ENCODE measurements around the gene FBXO24. TPM values are rescaled to one million over a fixed set of nuclear protein-coding genes. Genes with fewer than 3 reads are reported as not detected.
A peak's percentile ranks its signal among the peaks of the same experiment; 100 is the strongest.

FBXO24 gene
- total RNA-seq, 1 experiment from 2014 or later, result 0.75 TPM

- no peak for DNase-seq (ENCODE audit: low spot score)
- ChIA-PET POLR2A (ENCODE audit: low non-redundant PET) (no interaction called here), CTCF (interaction anchor here (0.6 kb wide), 1 partner anchor 9 kb away, joined by 5 read pairs; no protein-coding TSS in a partner anchor)
- Histone ChIP-seq H3K36me3 (ENCODE audit: insufficient read depth, low read length, poor library complexity, severe bottlenecking) (peaks cover 7% of the 10 kb centered on the region), H3K9me3 (ENCODE audit: low read depth, low read length, poor library complexity, severe bottlenecking) (no peaks in the 10 kb centered on the region), H3K4me3 (ENCODE audit: low read depth, low read length, poor library complexity, severe bottlenecking) (no peak overlapping the region), H3K27me3 (replicated peaks; ENCODE audit: insufficient read depth, low read depth, low read length, poor library complexity) (no peaks in the 10 kb centered on the region), H3K27ac (ENCODE audit: low read depth, low read length, poor library complexity, severe bottlenecking) (no peak overlapping the region), H3K4me1 (ENCODE audit: insufficient read depth, low read length, poor library complexity, severe bottlenecking) (peaks cover 14% of the 10 kb centered on the region)
- TF ChIP-seq, protein P1, sequence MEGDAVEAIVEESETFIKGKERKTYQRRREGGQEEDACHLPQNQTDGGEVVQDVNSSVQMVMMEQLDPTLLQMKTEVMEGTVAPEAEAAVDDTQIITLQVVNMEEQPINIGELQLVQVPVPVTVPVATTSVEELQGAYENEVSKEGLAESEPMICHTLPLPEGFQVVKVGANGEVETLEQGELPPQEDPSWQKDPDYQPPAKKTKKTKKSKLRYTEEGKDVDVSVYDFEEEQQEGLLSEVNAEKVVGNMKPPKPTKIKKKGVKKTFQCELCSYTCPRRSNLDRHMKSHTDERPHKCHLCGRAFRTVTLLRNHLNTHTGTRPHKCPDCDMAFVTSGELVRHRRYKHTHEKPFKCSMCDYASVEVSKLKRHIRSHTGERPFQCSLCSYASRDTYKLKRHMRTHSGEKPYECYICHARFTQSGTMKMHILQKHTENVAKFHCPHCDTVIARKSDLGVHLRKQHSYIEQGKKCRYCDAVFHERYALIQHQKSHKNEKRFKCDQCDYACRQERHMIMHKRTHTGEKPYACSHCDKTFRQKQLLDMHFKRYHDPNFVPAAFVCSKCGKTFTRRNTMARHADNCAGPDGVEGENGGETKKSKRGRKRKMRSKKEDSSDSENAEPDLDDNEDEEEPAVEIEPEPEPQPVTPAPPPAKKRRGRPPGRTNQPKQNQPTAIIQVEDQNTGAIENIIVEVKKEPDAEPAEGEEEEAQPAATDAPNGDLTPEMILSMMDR (conservative IDR thresholded peaks at IDR 0.05; ENCODE audit: low read depth, low read length), result no peak
- TF ChIP-seq EZH2 (IDR thresholded peaks at IDR 0.05; ENCODE audit: borderline replicate concordance, low read depth, low read length, poor library complexity, severe bottlenecking), result no peak
- intact Hi-C loops (cut with micrococcal nuclease; ENCODE audit: unreplicated experiment), result no loop called here
- no TSS peak for BruUV-seq (replicated peaks)
Observed at GRCh38 chr7:100572949-100573675, 13.0 kb upstream of the FBXO24 start.

- no peak within 1 kb of the TSS for H3K27ac ChIP-seq (ENCODE audit: low read depth, low read length, poor library complexity, severe bottlenecking)
- TF ChIP-seq, protein P1 (conservative IDR thresholded peaks at IDR 0.05; ENCODE audit: low read depth, low read length), result 0 out of 2 replicates have a peak, but pooled peaks have one; percentile 12
- no peak for TF ChIP-seq EZH2 (IDR thresholded peaks at IDR 0.05; ENCODE audit: borderline replicate concordance, low read depth, low read length, poor library complexity, severe bottlenecking)
- H3K4me3 ChIP-seq (ENCODE audit: low read depth, low read length, poor library complexity, severe bottlenecking), result no peak within 1 kb of the TSS
- H3K36me3 ChIP-seq (ENCODE audit: insufficient read depth, low read length, poor library complexity, severe bottlenecking), result peaks cover 11% of the 10 kb centered on the region
- ChIA-PET POLR2A (ENCODE audit: low non-redundant PET) (no interaction called here), CTCF (interaction anchor here (0.6 kb wide), 1 partner anchor 10 kb away, joined by 5 read pairs; no protein-coding TSS in a partner anchor)
- peaks cover 14% of the 10 kb centered on the region for H3K4me1 ChIP-seq (ENCODE audit: insufficient read depth, low read length, poor library complexity, severe bottlenecking)
- no TSS peak for BruUV-seq (replicated peaks)
- no peak for DNase-seq (ENCODE audit: low spot score)
- intact Hi-C loops (cut with micrococcal nuclease; ENCODE audit: unreplicated experiment), result no loop called here
- H3K27me3 ChIP-seq (replicated peaks; ENCODE audit: insufficient read depth, low read depth, low read length, poor library complexity), result no peaks in the 10 kb centered on the region
- H3K9me3 ChIP-seq (ENCODE audit: low read depth, low read length, poor library complexity, severe bottlenecking), result no peaks in the 10 kb centered on the region
Observed at GRCh38 chr7:100573691-100574361, 12.3 kb upstream of the FBXO24 start, which contains the start of gene SAP25. TSS of gene SAP25 (minus strand) at chr7:100573900. CDS start at chr7:100573742, 158 bp downstream.

DNA sequence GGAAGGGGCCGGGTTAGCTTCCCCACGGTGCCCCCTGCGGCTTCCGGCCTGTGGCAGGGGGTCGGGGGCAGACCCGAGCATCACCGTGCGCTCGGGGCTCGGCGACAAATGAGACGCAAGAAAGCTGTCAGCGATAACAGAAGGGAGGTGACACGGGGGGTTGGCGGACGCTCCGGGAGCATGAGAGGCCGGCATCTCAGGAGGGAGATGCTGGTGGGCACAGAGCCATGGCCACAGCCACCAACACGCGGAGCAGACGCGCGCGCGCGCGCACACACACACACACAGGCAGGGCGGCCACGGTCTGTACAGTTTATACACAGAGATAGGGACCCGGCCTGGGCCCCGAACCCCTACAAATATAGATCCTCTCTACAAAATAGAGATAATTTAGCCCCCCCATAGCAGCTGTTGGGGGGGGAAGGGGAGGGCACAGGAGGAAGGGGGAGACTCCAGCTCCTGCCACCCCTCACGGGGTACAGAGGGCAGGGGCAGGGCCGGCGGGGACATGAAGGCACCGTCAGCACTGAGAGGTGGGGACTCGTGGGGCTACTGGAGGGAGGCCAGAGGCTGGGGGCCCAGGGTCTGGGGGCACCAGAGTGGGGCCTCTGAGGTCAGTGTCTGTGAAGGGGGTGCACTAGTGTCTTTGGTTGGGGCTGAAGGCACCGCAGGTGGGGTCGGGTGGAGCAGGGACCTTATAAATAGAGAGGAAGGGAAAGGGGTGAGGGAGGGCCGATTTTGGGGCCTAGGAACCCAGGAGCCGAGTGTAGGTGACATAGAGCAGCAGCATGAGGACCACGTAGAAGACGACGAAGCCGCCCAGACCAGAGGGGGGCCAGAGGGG is 11.5 kb upstream of the FBXO24 start:
- H3K4me1 ChIP-seq (ENCODE audit: insufficient read depth, low read length, poor library complexity, severe bottlenecking), result peaks cover 8% of the 10 kb centered on the region
- no peaks in the 10 kb centered on the region for H3K9me3 ChIP-seq (ENCODE audit: low read depth, low read length, poor library complexity, severe bottlenecking)
- TF ChIP-seq, protein P1 (conservative IDR thresholded peaks at IDR 0.05; ENCODE audit: low read depth, low read length), result no peak
- TF ChIP-seq EZH2 (IDR thresholded peaks at IDR 0.05; ENCODE audit: borderline replicate concordance, low read depth, low read length, poor library complexity, severe bottlenecking), result no peak
- H3K27ac ChIP-seq (ENCODE audit: low read depth, low read length, poor library complexity, severe bottlenecking), result no peak overlapping the region
- ChIA-PET CTCF (no interaction called here), POLR2A (ENCODE audit: low non-redundant PET) (no interaction called here)
- DNase-seq (ENCODE audit: low spot score), result no peak
- H3K27me3 ChIP-seq (replicated peaks; ENCODE audit: insufficient read depth, low read depth, low read length, poor library complexity), result no peaks in the 10 kb centered on the region
- no TSS peak for BruUV-seq (replicated peaks)
- intact Hi-C loops (cut with micrococcal nuclease; ENCODE audit: unreplicated experiment), result no loop called here
- H3K36me3 ChIP-seq (ENCODE audit: insufficient read depth, low read length, poor library complexity, severe bottlenecking), result peaks cover 11% of the 10 kb centered on the region
- no peak overlapping the region for H3K4me3 ChIP-seq (ENCODE audit: low read depth, low read length, poor library complexity, severe bottlenecking)
